Naive thymus-derived CD8-positive, alpha-beta T cell (primary cell): Measurements from ENCODE around the gene ASTN2. TPM values are rescaled to one million over a fixed set of nuclear protein-coding genes. Genes with fewer than 3 reads are reported as not detected.

ENCODE experiments used
- ATAC-seq, 2 donors: fragments of 150-1000 bp; cut with Tn5 transposase in 1 of 2; sonication (Bioruptor Pico), chemical (Tn5 transposase) in 1 of 2; 1 replicate in 1 of 2; 2 replicates in 1 of 2; pipeline ENCODE4 v1.10.0; 2021; ENCODE audit warnings: mild to moderate bottlenecking in 2 of 2, moderate library complexity in 2 of 2
- POLR2A ChIA-PET: fragments of 350-600 bp; sonication (Branson Sonifier 250); formaldehyde crosslinking; loops from one replicate; lab custom pipeline; 2021; ENCODE audit warnings: antibody characterized with exemption; lab: Charles Lee
- DNase-seq, 10 donors: peaks; one replicate each; pipeline versions ENCODE4 v3.0.0 to v3.0.0-alpha.2; 2020 to 2022
- H3K27ac Mint-ChIP-seq, 10 donors: one replicate each; pipeline ENCODE4 v1.8.0; 2020 to 2022; ENCODE audit warnings: mild to moderate bottlenecking in 10 of 10, mixed read lengths in 10 of 10, moderate library complexity in 4 of 10, inconsistent platforms in 1 of 10
- H3K27me3 Mint-ChIP-seq, 5 donors: one replicate each; pipeline ENCODE4 v1.8.0; 2021 to 2022; ENCODE audit warnings: mixed read lengths in 5 of 5
- H3K36me3 Mint-ChIP-seq, 3 donors: one replicate each; pipeline ENCODE4 v1.8.0; 2020 to 2022; ENCODE audit warnings: mixed read lengths in 3 of 3, mild to moderate bottlenecking in 2 of 3, inconsistent platforms in 1 of 3
- H3K4me1 Mint-ChIP-seq, 4 donors: one replicate each; pipeline ENCODE4 v1.8.0; 2021 to 2022; ENCODE audit warnings: mixed read lengths in 4 of 4
- H3K4me3 Mint-ChIP-seq, 10 donors: one replicate each; pipeline ENCODE4 v1.8.0; 2020 to 2022; ENCODE audit warnings: mild to moderate bottlenecking in 10 of 10, mixed read lengths in 10 of 10, moderate library complexity in 6 of 10, inconsistent platforms in 1 of 10
- H3K9me3 Mint-ChIP-seq, 9 donors: one replicate each; pipeline ENCODE4 v1.8.0; 2020 to 2022; ENCODE audit warnings: mixed read lengths in 9 of 9, mild to moderate bottlenecking in 3 of 9, inconsistent platforms in 1 of 9, moderate library complexity in 1 of 9
- polyA plus RNA-seq, 3 donors: library from polyadenylated mRNA; unstranded; fragments of 300-500 nt; fragmentation: Illumina TruSeq; gene quantifications; one replicate each; pipeline ENCODE4 v1.2.3, GENCODE V29; 2021
- total RNA-seq, 8 experiments: library from RNA in 2 of 8; stranded (reverse) in 2 of 8; gene quantifications; one replicate each; pipeline ENCODE4 v1.2.3 and lab custom pipeline; 2021 to 2026

ASTN2 gene
- total and polyA plus RNA-seq, 5 experiments from 2014 or later = 1.2 to 3.8 (median 3.2) TPM

GRCh38 chr9:117098331-117098730, 316.5 kb downstream of the ASTN2 start:
- H3K4me1 Mint-ChIP-seq = no peaks in the 10 kb centered on the region
- POLR2A ChIA-PET = no interaction called here
- H3K27me3 Mint-ChIP-seq = peaks cover 0 to 4% (median 0%) of the 10 kb centered on the region in 5 donors
- no peak for DNase-seq
- no peak for ATAC-seq
- H3K27ac Mint-ChIP-seq = no peak overlapping the region
- H3K9me3 Mint-ChIP-seq = peaks cover 0 to 10% (median 0%) of the 10 kb centered on the region in 9 donors
- no peak overlapping the region for H3K4me3 Mint-ChIP-seq
- no peaks in the 10 kb centered on the region for H3K36me3 Mint-ChIP-seq

- Mint-ChIP-seq H3K36me3 (no peaks in the 10 kb centered on the region), H3K27me3 (peaks cover 0 to 4% (median 0%) of the 10 kb centered on the region in 5 donors)
- no peak for ATAC-seq
Measured at GRCh38 chr9:117097761-117098160, 317.1 kb downstream of the ASTN2 start.

GRCh38 chr9:117096138-117096537, 318.7 kb downstream of the ASTN2 start:
- Mint-ChIP-seq H3K9me3 (peaks cover 0 to 8% (median 0%) of the 10 kb centered on the region in 9 donors), H3K4me1 (no peaks in the 10 kb centered on the region), H3K27ac (no peak overlapping the region), H3K4me3 (no peak overlapping the region), H3K27me3 (peaks cover 0 to 4% (median 0%) of the 10 kb centered on the region in 5 donors), H3K36me3 (no peaks in the 10 kb centered on the region)
- no peak for DNase-seq
- POLR2A ChIA-PET = no interaction called here
- no peak for ATAC-seq

More at GRCh38 chr9:117097761-117098160, 317.1 kb downstream of the ASTN2 start:
- DNase-seq = no peak
- peaks cover 0 to 10% (median 0%) of the 10 kb centered on the region in 9 donors for H3K9me3 Mint-ChIP-seq
- POLR2A ChIA-PET = no interaction called here
- no peak overlapping the region for H3K27ac Mint-ChIP-seq
- H3K4me1 Mint-ChIP-seq = no peaks in the 10 kb centered on the region
- H3K4me3 Mint-ChIP-seq = no peak overlapping the region

GRCh38 chr9:117095081-117095480, 319.8 kb downstream of the ASTN2 start:
- ATAC-seq = no peak
- H3K36me3 Mint-ChIP-seq = no peaks in the 10 kb centered on the region
- H3K9me3 Mint-ChIP-seq = peaks cover 0 to 6% (median 0%) of the 10 kb centered on the region in 9 donors
- POLR2A ChIA-PET = no interaction called here
- no peak overlapping the region for H3K4me3 Mint-ChIP-seq
- no peak for DNase-seq
- no peak overlapping the region for H3K27ac Mint-ChIP-seq
- peaks cover 0 to 10% (median 0%) of the 10 kb centered on the region in 5 donors for H3K27me3 Mint-ChIP-seq
- H3K4me1 Mint-ChIP-seq = no peaks in the 10 kb centered on the region

- POLR2A ChIA-PET = no interaction called here
- ATAC-seq (no peak), DNase-seq (no peak)
- peaks cover 0 to 7% (median 0%) of the 10 kb centered on the region in 9 donors for H3K9me3 Mint-ChIP-seq
- no peak overlapping the region for H3K4me3 Mint-ChIP-seq
- H3K36me3 Mint-ChIP-seq = no peaks in the 10 kb centered on the region
- H3K27me3 Mint-ChIP-seq = peaks cover 0 to 10% (median 0%) of the 10 kb centered on the region in 5 donors
- no peak overlapping the region for H3K27ac Mint-ChIP-seq
- H3K4me1 Mint-ChIP-seq = no peaks in the 10 kb centered on the region
Measured at GRCh38 chr9:117093891-117094844, 320.7 kb downstream of the ASTN2 start.

- ATAC-seq (no peak), DNase-seq (no peak)
- Mint-ChIP-seq H3K4me1 (no peaks in the 10 kb centered on the region), H3K36me3 (no peaks in the 10 kb centered on the region), H3K27me3 (peaks cover 0 to 10% (median 0%) of the 10 kb centered on the region in 5 donors), H3K27ac (no peak overlapping the region), H3K9me3 (peaks cover 0 to 6% (median 0%) of the 10 kb centered on the region in 9 donors), H3K4me3 (no peak overlapping the region)
- POLR2A ChIA-PET = no interaction called here
Measured at GRCh38 chr9:117092582-117092981, 322.3 kb downstream of the ASTN2 start.

- peaks cover 0 to 8% (median 0%) of the 10 kb centered on the region in 5 donors for H3K27me3 Mint-ChIP-seq
- DNase-seq = no peak
Measured at GRCh38 chr9:117091529-117091928, 323.3 kb downstream of the ASTN2 start.

GRCh38 chr9:117088786-117089185, 326.1 kb downstream of the ASTN2 start:
- ATAC-seq = no peak
- Mint-ChIP-seq H3K27me3 (peaks cover 0 to 9% (median 0%) of the 10 kb centered on the region in 5 donors), H3K27ac (no peak overlapping the region), H3K4me3 (no peak overlapping the region), H3K9me3 (peaks cover 0 to 6% (median 0%) of the 10 kb centered on the region in 9 donors), H3K36me3 (no peaks in the 10 kb centered on the region), H3K4me1 (no peaks in the 10 kb centered on the region)
- POLR2A ChIA-PET = no interaction called here
- no peak for DNase-seq

More at GRCh38 chr9:117091529-117091928, 323.3 kb downstream of the ASTN2 start:
- H3K36me3 Mint-ChIP-seq = no peaks in the 10 kb centered on the region
- POLR2A ChIA-PET = no interaction called here
- peaks cover 0 to 6% (median 0%) of the 10 kb centered on the region in 9 donors for H3K9me3 Mint-ChIP-seq
- no peaks in the 10 kb centered on the region for H3K4me1 Mint-ChIP-seq
- H3K4me3 Mint-ChIP-seq = no peak overlapping the region
- ATAC-seq = no peak
- no peak overlapping the region for H3K27ac Mint-ChIP-seq

GRCh38 chr9:117088140-117088539, 326.7 kb downstream of the ASTN2 start:
- POLR2A ChIA-PET = no interaction called here
- Mint-ChIP-seq H3K9me3 (peaks cover 0 to 6% (median 0%) of the 10 kb centered on the region in 9 donors), H3K27ac (no peak overlapping the region), H3K4me1 (no peaks in the 10 kb centered on the region), H3K27me3 (peaks cover 0 to 9% (median 0%) of the 10 kb centered on the region in 5 donors), H3K4me3 (no peak overlapping the region), H3K36me3 (no peaks in the 10 kb centered on the region)
- DNase-seq (no peak), ATAC-seq (no peak)

- H3K36me3 Mint-ChIP-seq = no peaks in the 10 kb centered on the region
- no peak for ATAC-seq
- peaks cover 0 to 9% (median 0%) of the 10 kb centered on the region in 5 donors for H3K27me3 Mint-ChIP-seq
- DNase-seq = no peak
- H3K27ac Mint-ChIP-seq = no peak overlapping the region
- peaks cover 0 to 15% (median 0%) of the 10 kb centered on the region in 9 donors for H3K9me3 Mint-ChIP-seq
- no peaks in the 10 kb centered on the region for H3K4me1 Mint-ChIP-seq
- H3K4me3 Mint-ChIP-seq = no peak overlapping the region
- POLR2A ChIA-PET = no interaction called here
Measured at GRCh38 chr9:117084221-117084620, 330.6 kb downstream of the ASTN2 start.

- POLR2A ChIA-PET = no interaction called here
Measured at GRCh38 chr9:117083559-117083958, 331.3 kb downstream of the ASTN2 start.

GRCh38 chr9:117081641-117082317, 333.1 kb downstream of the ASTN2 start:
- Mint-ChIP-seq H3K9me3 (peaks cover 0 to 15% (median 0%) of the 10 kb centered on the region in 9 donors), H3K4me1 (no peaks in the 10 kb centered on the region), H3K27me3 (peaks cover 0 to 9% (median 0%) of the 10 kb centered on the region in 5 donors), H3K27ac (no peak overlapping the region), H3K36me3 (no peaks in the 10 kb centered on the region), H3K4me3 (no peak overlapping the region)
- DNase-seq (no peak), ATAC-seq (no peak)
- POLR2A ChIA-PET = no interaction called here

More at GRCh38 chr9:117083559-117083958, 331.3 kb downstream of the ASTN2 start:
- ATAC-seq (no peak), DNase-seq (no peak)
- H3K4me1 Mint-ChIP-seq = no peaks in the 10 kb centered on the region
- peaks cover 0 to 15% (median 0%) of the 10 kb centered on the region in 9 donors for H3K9me3 Mint-ChIP-seq
- H3K36me3 Mint-ChIP-seq = no peaks in the 10 kb centered on the region
- no peak overlapping the region for H3K4me3 Mint-ChIP-seq
- H3K27ac Mint-ChIP-seq = no peak overlapping the region
- peaks cover 0 to 9% (median 0%) of the 10 kb centered on the region in 5 donors for H3K27me3 Mint-ChIP-seq
